SU-DHL-6 (cell line): ENCODE data around the gene E2F7.

ENCODE experiments used
- H2AFZ ChIP-seq: fragments of 200-600 bp; sonication (generic); 2 replicates; pipeline ENCODE4 v1.6.1; 2014; ENCODE audit warnings: low read depth, mild to moderate bottlenecking, moderate library complexity, mixed read lengths, antibody characterized with exemption, low read length; ENCODE audit not compliant: severe bottlenecking
- H3F3A ChIP-seq: fragments of 200-600 bp; shearing (Covaris generic); 2 replicates; pipeline ENCODE4 v1.6.0; 2016; ENCODE audit warnings: antibody characterized with exemption, mild to moderate bottlenecking; ENCODE audit not compliant: insufficient read depth
- H3K27ac ChIP-seq: fragments of 200-600 bp; sonication (generic); 2 replicates; pipeline ENCODE4 v1.5.1; 2016; ENCODE audit warnings: low read depth, mild to moderate bottlenecking, low read length, moderate library complexity, mixed read lengths
- H3K27me3 ChIP-seq: fragments of 200-600 bp; sonication (generic), shearing (Covaris generic); 2 replicates; pipeline ENCODE4 v1.6.0; 2014; ENCODE audit warnings: mild to moderate bottlenecking, low read length
- H3K36me3 ChIP-seq: fragments of 200-600 bp; sonication (generic); 2 replicates; pipeline ENCODE4 v1.6.1; 2014; ENCODE audit warnings: mild to moderate bottlenecking, low read length, mixed read lengths
- H3K4me2 ChIP-seq: fragments of 300-600, 200-600 bp; shearing (Covaris generic), sonication (generic); 2 replicates; pipeline ENCODE4 v1.6.0; 2014; ENCODE audit warnings: low read length, low read depth, mild to moderate bottlenecking; ENCODE audit not compliant: poor library complexity, severe bottlenecking
- H3K4me3 ChIP-seq: fragments of 200-600 bp; sonication (generic); 2 replicates; pipeline ENCODE4 v1.5.1; 2014; ENCODE audit warnings: antibody characterized with exemption, low read length, mild to moderate bottlenecking, mixed read lengths; ENCODE audit not compliant: insufficient read depth, poor library complexity, severe bottlenecking
- H3K79me2 ChIP-seq: fragments of 200-600 bp; sonication (generic); 2 replicates; pipeline ENCODE4 v1.6.1; 2014; ENCODE audit warnings: mild to moderate bottlenecking, low read length, moderate library complexity; ENCODE audit not compliant: insufficient read depth
- H3K9ac ChIP-seq: fragments of 200-600 bp; sonication (generic); 2 replicates; pipeline ENCODE4 v1.7.0; 2014; ENCODE audit warnings: mild to moderate bottlenecking, low read length
- H3K9me2 ChIP-seq: fragments of 200-600 bp; sonication (generic); replicated peaks from 2 replicates; pipeline ENCODE4 v1.6.1; 2014; ENCODE audit warnings: low read length; ENCODE audit not compliant: insufficient read depth
- H3K9me3 ChIP-seq: fragments of 200-600 bp; sonication (generic); 2 replicates; pipeline ENCODE4 v1.6.1; 2014; ENCODE audit warnings: low read length, mixed read lengths; ENCODE audit not compliant: insufficient read depth
- H4K20me1 ChIP-seq: fragments of 200-600 bp; sonication (generic); 2 replicates; pipeline ENCODE4 v1.6.1; 2014; ENCODE audit warnings: low read depth, mild to moderate bottlenecking, antibody characterized with exemption, low read length, moderate library complexity, mixed read lengths
- EZH2phosphoT487 ChIP-seq: fragments of 200-600 bp; sonication (generic), shearing (Covaris generic); conservative IDR thresholded peaks from 2 replicates; pipeline ENCODE4 v1.6.1; 2018; ENCODE audit warnings: mild to moderate bottlenecking, antibody characterized with exemption, low read length, moderate library complexity, mixed read lengths
- TF ChIP-seq, protein P1 (sequence below): fragments of 200-600 bp; sonication (generic); IDR thresholded peaks from one replicate; pipeline ENCODE4 v1.5.1; 2017; ENCODE audit warnings: antibody characterized with exemption, mild to moderate bottlenecking, low read length, moderate library complexity; ENCODE audit not compliant: insufficient read depth, poor library complexity, severe bottlenecking

The E2F7 gene

DNA sequence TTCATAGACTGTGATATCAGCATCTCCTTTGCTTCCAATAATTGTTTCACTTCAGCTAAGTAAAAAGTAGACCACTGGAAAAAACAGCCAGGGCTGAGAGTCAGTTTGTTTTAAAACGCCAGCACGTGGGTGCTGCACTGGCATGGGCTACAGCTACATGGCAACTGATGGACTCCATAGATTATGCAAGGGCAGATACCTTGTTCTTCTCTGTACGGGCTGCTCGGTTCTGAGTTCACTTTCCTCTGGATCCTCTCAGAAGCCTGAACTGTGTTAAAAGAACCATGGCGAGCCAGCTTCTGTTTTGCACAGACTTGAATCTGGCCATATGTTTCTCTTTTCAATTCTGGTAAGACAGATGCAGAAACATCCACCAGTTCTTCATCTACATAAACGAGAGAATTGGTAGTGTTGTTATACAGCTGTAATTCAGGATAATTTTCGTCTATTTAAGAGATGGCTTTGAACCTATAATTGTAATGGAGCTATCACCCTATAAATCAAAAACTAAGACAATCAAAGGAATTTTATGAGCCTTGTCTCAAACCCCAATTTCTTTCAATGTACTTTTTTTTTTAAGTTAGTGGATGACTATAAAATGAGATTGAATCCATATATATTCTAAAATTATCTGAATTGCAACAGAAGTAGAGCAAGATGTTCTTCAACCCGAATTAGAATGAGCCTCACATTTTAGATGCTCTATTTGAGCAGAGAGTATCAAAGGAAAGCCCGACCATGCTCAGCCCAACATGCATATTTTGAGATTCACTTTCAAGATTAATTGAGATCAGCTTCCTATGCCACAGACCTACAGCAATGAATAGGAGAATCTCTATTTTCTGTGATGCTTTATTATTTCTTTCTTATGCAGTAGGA is 31.5 kb downstream of the E2F7 start:
- Histone ChIP-seq H3K27me3 (no peaks in the 10 kb centered on the region), H3K36me3 (peaks cover 24% of the 10 kb centered on the region), H3K9ac (no peak overlapping the region), H3F3A (no peaks in the 10 kb centered on the region), H4K20me1 (no peaks in the 10 kb centered on the region), H3K4me2 (no peak overlapping the region), H2AFZ (no peak overlapping the region), H3K4me3 (no peak overlapping the region), H3K9me3 (no peaks in the 10 kb centered on the region), H3K79me2 (no peaks in the 10 kb centered on the region), H3K27ac (no peak overlapping the region), H3K9me2 (no peaks in the 10 kb centered on the region)
- TF ChIP-seq, protein P1, sequence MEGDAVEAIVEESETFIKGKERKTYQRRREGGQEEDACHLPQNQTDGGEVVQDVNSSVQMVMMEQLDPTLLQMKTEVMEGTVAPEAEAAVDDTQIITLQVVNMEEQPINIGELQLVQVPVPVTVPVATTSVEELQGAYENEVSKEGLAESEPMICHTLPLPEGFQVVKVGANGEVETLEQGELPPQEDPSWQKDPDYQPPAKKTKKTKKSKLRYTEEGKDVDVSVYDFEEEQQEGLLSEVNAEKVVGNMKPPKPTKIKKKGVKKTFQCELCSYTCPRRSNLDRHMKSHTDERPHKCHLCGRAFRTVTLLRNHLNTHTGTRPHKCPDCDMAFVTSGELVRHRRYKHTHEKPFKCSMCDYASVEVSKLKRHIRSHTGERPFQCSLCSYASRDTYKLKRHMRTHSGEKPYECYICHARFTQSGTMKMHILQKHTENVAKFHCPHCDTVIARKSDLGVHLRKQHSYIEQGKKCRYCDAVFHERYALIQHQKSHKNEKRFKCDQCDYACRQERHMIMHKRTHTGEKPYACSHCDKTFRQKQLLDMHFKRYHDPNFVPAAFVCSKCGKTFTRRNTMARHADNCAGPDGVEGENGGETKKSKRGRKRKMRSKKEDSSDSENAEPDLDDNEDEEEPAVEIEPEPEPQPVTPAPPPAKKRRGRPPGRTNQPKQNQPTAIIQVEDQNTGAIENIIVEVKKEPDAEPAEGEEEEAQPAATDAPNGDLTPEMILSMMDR = no peak
- TF ChIP-seq EZH2phosphoT487 = no peak

DNA sequence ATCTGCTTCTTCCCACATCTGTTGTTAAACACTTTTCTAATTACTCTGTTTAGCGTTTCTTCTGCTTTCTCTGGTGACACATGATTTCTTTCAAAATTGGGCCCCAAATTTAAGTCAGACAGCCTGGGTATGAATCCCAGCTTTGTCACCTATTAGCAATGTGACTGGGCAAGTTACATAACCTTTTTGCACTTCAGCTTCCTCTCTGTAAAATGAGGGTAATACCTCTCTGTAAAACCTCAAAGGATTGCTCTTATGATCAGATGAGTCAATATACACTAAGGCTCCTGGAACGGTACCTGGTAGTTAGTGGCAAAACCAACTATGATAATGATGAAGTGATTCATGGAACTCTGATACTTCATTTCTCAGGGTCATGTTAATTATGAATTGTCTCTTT is 33.0 kb downstream of the E2F7 start:
- Histone ChIP-seq H3K4me3 (no peak overlapping the region), H3K4me2 (no peak overlapping the region), H3K9me3 (no peaks in the 10 kb centered on the region), H3K79me2 (no peaks in the 10 kb centered on the region), H3K9me2 (no peaks in the 10 kb centered on the region), H4K20me1 (no peaks in the 10 kb centered on the region), H3K9ac (no peak overlapping the region), H2AFZ (no peak overlapping the region), H3K27ac (no peak overlapping the region), H3K36me3 (peaks cover 26% of the 10 kb centered on the region), H3F3A (no peaks in the 10 kb centered on the region), H3K27me3 (no peaks in the 10 kb centered on the region)
- TF ChIP-seq EZH2phosphoT487 = no peak
- TF ChIP-seq, protein P1 = no peak

DNA sequence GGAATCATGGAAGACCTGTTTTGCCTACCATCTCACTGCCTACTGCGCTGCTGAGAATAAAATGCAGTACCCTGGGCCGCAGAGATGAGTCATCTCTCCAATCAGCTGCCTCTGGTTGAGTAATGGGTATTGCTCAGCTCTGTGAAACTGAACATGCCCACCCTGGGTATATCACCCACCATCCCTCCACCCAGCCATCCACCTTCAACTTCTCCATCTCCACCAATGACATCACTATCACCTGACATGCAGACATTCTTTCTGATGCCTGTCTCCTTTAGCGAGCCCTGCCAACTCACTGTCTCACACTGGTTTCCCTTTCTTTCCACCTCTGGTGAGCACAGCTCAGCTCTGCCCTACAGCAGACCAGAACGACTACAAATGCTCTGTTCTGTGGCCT is 33.6 kb downstream of the E2F7 start:
- Histone ChIP-seq H3F3A (no peaks in the 10 kb centered on the region), H3K79me2 (no peaks in the 10 kb centered on the region), H4K20me1 (no peaks in the 10 kb centered on the region), H2AFZ (no peak overlapping the region), H3K9me2 (no peaks in the 10 kb centered on the region), H3K4me3 (no peak overlapping the region), H3K4me2 (no peak overlapping the region), H3K27me3 (no peaks in the 10 kb centered on the region), H3K9ac (no peak overlapping the region), H3K27ac (no peak overlapping the region), H3K9me3 (no peaks in the 10 kb centered on the region), H3K36me3 (peaks cover 31% of the 10 kb centered on the region)
- TF ChIP-seq EZH2phosphoT487 = no peak
- TF ChIP-seq, protein P1 = no peak
